ENCODE measurements around the gene TYW3.

DNA sequence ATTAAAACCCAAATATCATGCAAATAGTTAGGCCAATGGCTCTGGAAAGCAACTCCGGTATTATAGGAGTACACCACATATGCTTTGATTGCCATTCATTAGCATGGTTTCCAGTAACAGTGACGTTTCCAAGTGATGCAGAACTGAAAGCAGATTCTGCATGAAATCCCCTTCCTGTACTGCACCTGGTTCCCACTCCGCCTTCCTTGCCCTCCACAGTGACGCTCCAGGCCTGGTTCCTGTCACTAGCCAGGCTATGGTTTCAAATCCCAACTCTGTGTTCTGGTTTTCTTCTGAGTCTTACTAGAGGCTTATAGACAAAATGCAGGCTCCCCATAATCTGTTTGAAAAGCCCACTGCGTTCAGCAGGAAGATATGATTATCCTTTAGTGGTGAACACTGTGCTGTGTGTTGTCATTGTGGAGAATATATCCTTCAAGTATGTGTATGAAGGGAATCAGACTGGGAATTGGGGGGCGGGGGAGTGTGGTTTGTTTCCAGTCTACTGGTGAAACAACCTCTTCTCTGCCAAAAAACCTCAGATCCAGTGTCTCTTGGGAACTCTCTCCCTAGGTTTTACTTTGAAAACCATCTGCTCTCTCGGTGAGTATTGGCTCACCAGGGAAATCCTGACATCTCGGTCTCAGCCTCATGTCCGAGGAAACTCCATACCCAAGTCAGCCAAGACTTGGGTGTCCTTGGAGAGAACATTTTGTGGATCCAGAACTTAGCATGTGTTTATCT lies 78.7 kb downstream of the TYW3 start:
- TF ChIP-seq, protein P1, sequence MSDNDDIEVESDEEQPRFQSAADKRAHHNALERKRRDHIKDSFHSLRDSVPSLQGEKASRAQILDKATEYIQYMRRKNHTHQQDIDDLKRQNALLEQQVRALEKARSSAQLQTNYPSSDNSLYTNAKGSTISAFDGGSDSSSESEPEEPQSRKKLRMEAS (IDR thresholded peaks at IDR 0.05) = no peak
- TF ChIP-seq EP300 (IDR thresholded peaks at IDR 0.05; ENCODE audit: borderline replicate concordance) (no peak), NFIC (IDR thresholded peaks at IDR 0.05) (no peak), YY1 (IDR thresholded peaks at IDR 0.05; ENCODE audit: low read depth) (no peak), TAF1 (IDR thresholded peaks at IDR 0.05; ENCODE audit: low read depth) (no peak), RAD21 (IDR thresholded peaks at IDR 0.05; ENCODE audit: low read depth) (no peak), ZBTB7A (IDR thresholded peaks at IDR 0.05; ENCODE audit: low read depth) (no peak), TCF12 (IDR thresholded peaks at IDR 0.05; ENCODE audit: low read depth) (no peak), EGR1 (IDR thresholded peaks at IDR 0.05) (no peak)
- TF ChIP-seq, protein P2, sequence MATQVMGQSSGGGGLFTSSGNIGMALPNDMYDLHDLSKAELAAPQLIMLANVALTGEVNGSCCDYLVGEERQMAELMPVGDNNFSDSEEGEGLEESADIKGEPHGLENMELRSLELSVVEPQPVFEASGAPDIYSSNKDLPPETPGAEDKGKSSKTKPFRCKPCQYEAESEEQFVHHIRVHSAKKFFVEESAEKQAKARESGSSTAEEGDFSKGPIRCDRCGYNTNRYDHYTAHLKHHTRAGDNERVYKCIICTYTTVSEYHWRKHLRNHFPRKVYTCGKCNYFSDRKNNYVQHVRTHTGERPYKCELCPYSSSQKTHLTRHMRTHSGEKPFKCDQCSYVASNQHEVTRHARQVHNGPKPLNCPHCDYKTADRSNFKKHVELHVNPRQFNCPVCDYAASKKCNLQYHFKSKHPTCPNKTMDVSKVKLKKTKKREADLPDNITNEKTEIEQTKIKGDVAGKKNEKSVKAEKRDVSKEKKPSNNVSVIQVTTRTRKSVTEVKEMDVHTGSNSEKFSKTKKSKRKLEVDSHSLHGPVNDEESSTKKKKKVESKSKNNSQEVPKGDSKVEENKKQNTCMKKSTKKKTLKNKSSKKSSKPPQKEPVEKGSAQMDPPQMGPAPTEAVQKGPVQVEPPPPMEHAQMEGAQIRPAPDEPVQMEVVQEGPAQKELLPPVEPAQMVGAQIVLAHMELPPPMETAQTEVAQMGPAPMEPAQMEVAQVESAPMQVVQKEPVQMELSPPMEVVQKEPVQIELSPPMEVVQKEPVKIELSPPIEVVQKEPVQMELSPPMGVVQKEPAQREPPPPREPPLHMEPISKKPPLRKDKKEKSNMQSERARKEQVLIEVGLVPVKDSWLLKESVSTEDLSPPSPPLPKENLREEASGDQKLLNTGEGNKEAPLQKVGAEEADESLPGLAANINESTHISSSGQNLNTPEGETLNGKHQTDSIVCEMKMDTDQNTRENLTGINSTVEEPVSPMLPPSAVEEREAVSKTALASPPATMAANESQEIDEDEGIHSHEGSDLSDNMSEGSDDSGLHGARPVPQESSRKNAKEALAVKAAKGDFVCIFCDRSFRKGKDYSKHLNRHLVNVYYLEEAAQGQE (IDR thresholded peaks at IDR 0.05; ENCODE audit: low read depth) = no peak
- TF ChIP-seq, protein P3, sequence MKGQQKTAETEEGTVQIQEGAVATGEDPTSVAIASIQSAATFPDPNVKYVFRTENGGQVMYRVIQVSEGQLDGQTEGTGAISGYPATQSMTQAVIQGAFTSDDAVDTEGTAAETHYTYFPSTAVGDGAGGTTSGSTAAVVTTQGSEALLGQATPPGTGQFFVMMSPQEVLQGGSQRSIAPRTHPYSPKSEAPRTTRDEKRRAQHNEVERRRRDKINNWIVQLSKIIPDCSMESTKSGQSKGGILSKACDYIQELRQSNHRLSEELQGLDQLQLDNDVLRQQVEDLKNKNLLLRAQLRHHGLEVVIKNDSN (IDR thresholded peaks at IDR 0.05) = no peak

All from Ishikawa (cell line).